Thoracic aorta (tissue), 2 donors: ENCODE data around the gene FIZ1. TPM values are rescaled to one million over a fixed set of nuclear protein-coding genes. Genes with fewer than 3 reads are reported as not detected.

Experiments
- ATAC-seq: fragments of 150-250 bp; one replicate; pipeline ENCODE4 v1.8.0; 2017; ENCODE audit warnings: low read depth; ENCODE audit not compliant: insufficient number of reproducible peaks, low FRiP score
- DNase-seq: peaks from one replicate; pipeline ENCODE4 v3.0.0-alpha.2; 2020; ENCODE audit warnings: low spot score
- H3K27ac ChIP-seq, 2 donors: fragments of 200-600 bp; sonication (generic); 1 replicate in 1 of 2; 2 replicates in 1 of 2; pipeline ENCODE4 v1.5.1; 2016; ENCODE audit warnings: mild to moderate bottlenecking in 2 of 2, moderate library complexity in 2 of 2
- H3K27me3 ChIP-seq: fragments of 200-600 bp; sonication (generic); replicated peaks from 2 replicates; pipeline ENCODE4 v1.6.0; 2016; ENCODE audit warnings: mild to moderate bottlenecking; ENCODE audit not compliant: insufficient read depth
- H3K36me3 ChIP-seq: fragments of 200-600 bp; sonication (generic); one replicate; pipeline ENCODE4 v1.5.1; 2016
- H3K4me1 ChIP-seq, 2 donors: fragments of 200-600 bp; sonication (generic); 1 replicate in 1 of 2; 2 replicates in 1 of 2; pipeline versions ENCODE4 v1.5.1 to v1.6.0; 2016; ENCODE audit warnings: low read depth in 2 of 2, mild to moderate bottlenecking in 1 of 2; ENCODE audit not compliant: control insufficient read depth in 1 of 2
- H3K4me3 ChIP-seq: fragments of 200-600 bp; sonication (generic); 2 replicates; pipeline ENCODE4 v1.5.1; 2016; ENCODE audit warnings: mild to moderate bottlenecking
- H3K9me3 ChIP-seq: fragments of 200-600 bp; sonication (generic); 2 replicates; pipeline ENCODE4 v1.5.1; 2016
- total RNA-seq, 2 donors: library from RNA; depleted of rRNA; stranded (reverse); fragments of >200 nt; gene quantifications; one replicate each; pipeline versions ENCODE4 v1.1.0 to v1.2.3, GENCODE V29; 2016
- TF ChIP-seq, protein P1 (sequence below): fragments of 200-600 bp; sonication (generic); IDR thresholded peaks from one replicate; pipeline ENCODE4 v1.5.1; 2019; ENCODE audit warnings: antibody characterized with exemption

Gene FIZ1
- total RNA-seq, 2 donors from 2014 or later, result 9.5 to 17.3 TPM

DNA sequence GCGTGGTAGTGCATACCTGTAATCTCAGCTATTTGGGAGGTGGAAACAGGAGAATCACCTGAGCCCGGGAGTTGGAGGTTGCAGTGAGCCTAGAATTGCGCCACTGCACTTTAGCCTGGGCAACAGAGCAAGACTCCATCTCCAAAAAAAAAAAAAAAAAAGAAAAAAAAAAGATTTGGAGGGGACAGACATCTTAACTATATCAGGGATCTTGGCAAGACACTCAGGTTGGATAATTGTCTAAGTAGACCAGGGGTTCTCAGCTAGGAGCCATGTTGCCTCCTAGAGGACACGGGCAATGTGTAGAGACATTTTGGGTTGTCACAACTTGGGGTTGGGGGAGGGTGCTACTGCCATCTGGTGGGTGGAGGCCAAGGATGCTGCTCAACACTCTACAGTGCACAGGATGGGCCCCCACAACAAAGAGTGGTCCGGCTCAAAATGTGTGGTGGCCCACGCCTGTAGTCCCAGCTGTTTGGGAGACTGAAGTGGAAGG, 39.6 kb upstream of the FIZ1 start:
- Histone ChIP-seq H3K9me3 (no peaks in the 10 kb centered on the region), H3K27me3 (no peaks in the 10 kb centered on the region), H3K4me1 (peaks cover 60 to 65% of the 10 kb centered on the region in 2 donors), H3K4me3 (no peak overlapping the region), H3K36me3 (peaks cover 4% of the 10 kb centered on the region), H3K27ac (no peak overlapping the region)
- TF ChIP-seq, protein P1, sequence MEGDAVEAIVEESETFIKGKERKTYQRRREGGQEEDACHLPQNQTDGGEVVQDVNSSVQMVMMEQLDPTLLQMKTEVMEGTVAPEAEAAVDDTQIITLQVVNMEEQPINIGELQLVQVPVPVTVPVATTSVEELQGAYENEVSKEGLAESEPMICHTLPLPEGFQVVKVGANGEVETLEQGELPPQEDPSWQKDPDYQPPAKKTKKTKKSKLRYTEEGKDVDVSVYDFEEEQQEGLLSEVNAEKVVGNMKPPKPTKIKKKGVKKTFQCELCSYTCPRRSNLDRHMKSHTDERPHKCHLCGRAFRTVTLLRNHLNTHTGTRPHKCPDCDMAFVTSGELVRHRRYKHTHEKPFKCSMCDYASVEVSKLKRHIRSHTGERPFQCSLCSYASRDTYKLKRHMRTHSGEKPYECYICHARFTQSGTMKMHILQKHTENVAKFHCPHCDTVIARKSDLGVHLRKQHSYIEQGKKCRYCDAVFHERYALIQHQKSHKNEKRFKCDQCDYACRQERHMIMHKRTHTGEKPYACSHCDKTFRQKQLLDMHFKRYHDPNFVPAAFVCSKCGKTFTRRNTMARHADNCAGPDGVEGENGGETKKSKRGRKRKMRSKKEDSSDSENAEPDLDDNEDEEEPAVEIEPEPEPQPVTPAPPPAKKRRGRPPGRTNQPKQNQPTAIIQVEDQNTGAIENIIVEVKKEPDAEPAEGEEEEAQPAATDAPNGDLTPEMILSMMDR, result peak; percentile 11
- ATAC-seq, result no peak
- DNase-seq, result no peak

DNA sequence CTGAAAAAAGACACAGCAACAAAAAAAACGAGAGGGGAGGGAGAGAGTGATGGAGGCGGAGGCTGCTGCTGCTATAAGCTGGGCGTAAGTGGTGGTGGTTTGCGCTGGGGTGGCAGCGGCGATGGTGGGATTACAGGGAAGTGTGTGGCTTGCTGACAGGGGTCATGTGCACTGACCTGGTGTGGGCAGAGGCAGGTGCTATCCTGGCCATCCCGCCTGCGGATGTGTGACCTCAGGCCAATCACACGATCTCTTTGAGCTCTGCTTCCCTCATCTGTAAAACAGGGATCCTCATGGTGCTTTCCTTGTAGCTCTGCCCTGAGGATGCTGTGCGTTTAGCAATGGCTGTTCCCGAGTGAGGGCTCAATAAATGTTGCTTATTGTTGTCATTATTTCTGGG, 38.2 kb upstream of the FIZ1 start:
- ATAC-seq (no peak), DNase-seq (no peak)
- no peak overlapping the region for H3K27ac ChIP-seq
- H3K9me3 ChIP-seq, result no peaks in the 10 kb centered on the region
- TF ChIP-seq, protein P1, result no peak
- H3K4me1 ChIP-seq, result peaks cover 53 to 60% of the 10 kb centered on the region in 2 donors
- no peak overlapping the region for H3K4me3 ChIP-seq
- H3K36me3 ChIP-seq, result peaks cover 4% of the 10 kb centered on the region
- H3K27me3 ChIP-seq, result no peaks in the 10 kb centered on the region

GRCh38 chr19:55636723-55637122, 37.4 kb upstream of the FIZ1 start:
- Histone ChIP-seq H3K27ac (peak overlapping the region in 1 of 2 donors; percentile 100), H3K4me3 (peak overlapping the region; percentile 100), H3K9me3 (no peaks in the 10 kb centered on the region), H3K36me3 (peaks cover 4% of the 10 kb centered on the region), H3K4me1 (peaks cover 48 to 58% of the 10 kb centered on the region in 2 donors), H3K27me3 (no peaks in the 10 kb centered on the region)
- no peak for ATAC-seq
- DNase-seq, result no peak
- TF ChIP-seq, protein P1, result no peak

GRCh38 chr19:55635856-55636440, 36.6 kb upstream of the FIZ1 start:
- peak overlapping the region; percentile 100 for H3K27ac ChIP-seq
- H3K4me1 ChIP-seq, result peaks cover 44 to 58% of the 10 kb centered on the region in 2 donors

GRCh38 chr19:55635334-55635717, 36.0 kb upstream of the FIZ1 start:
- ATAC-seq (no peak), DNase-seq (no peak)
- Histone ChIP-seq H3K9me3 (no peaks in the 10 kb centered on the region), H3K27me3 (no peaks in the 10 kb centered on the region), H3K36me3 (peaks cover 4% of the 10 kb centered on the region), H3K4me3 (peak overlapping the region; percentile 100), H3K4me1 (peaks cover 43 to 54% of the 10 kb centered on the region in 2 donors), H3K27ac (peak overlapping the region; percentile 100)
- TF ChIP-seq, protein P1, result no peak

More at GRCh38 chr19:55635856-55636440, 36.6 kb upstream of the FIZ1 start:
- ATAC-seq, result no peak
- Histone ChIP-seq H3K9me3 (no peaks in the 10 kb centered on the region), H3K4me3 (peak overlapping the region; percentile 100), H3K36me3 (peaks cover 4% of the 10 kb centered on the region), H3K27me3 (no peaks in the 10 kb centered on the region)
- TF ChIP-seq, protein P1, result no peak
- no peak for DNase-seq
